MM.1S (cell line): ENCODE data around the gene YDJC.

ENCODE experiments used
- EZH2 ChIP-seq: fragments of 300-600 bp; sonication (generic); optimal IDR thresholded peaks from 2 replicates; pipeline ENCODE3; 2017; ENCODE audit warnings: low read depth, mild to moderate bottlenecking, antibody characterized with exemption, low read length, mixed read lengths
- TF ChIP-seq, protein P1 (sequence below): fragments of 300-600 bp; sonication (generic); IDR thresholded peaks from 2 replicates; pipeline ENCODE4 v1.5.1; 2016; ENCODE audit warnings: antibody characterized with exemption, low read length, mixed read lengths

DNA sequence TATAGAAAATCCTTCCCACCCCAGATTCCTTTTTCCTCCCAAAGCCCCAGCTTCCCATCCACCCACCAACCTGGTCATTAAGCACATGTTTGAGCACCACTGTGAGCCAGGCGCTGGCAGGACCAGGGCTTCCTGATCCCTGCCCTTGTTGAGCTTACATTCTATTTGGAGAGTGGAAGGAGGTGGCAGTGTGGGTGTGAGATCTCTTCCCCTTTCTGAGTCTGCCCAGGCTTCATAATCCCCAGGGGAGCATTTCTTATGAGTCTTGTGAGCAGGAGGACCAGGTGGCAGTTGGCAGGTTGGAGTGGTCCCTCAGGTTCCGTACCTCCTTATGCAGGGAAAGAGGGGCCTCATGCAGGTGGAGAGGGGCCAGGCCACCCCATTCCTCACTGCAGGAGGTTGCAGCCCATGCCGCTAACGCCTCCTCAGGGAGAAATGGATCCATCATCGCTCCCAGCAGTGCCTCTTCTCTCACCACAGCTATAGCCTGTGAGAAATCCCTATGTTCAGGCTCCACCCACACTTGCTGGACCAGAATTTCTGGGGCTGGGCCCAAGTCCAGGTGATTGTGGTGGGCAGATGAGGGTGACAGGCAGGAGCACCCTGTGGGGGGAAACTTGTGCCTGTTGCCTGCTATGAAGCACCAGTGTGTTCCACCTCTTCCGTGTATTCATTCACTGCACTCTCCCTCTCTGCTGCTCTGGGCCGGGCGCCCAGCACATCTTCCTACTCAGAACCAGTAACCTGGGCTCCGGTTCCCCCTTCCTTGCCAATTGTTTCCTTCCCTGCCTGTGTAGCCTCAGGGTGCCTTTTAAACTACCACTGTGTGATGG is 38.8 kb downstream of the YDJC start:
- TF ChIP-seq, protein P1, sequence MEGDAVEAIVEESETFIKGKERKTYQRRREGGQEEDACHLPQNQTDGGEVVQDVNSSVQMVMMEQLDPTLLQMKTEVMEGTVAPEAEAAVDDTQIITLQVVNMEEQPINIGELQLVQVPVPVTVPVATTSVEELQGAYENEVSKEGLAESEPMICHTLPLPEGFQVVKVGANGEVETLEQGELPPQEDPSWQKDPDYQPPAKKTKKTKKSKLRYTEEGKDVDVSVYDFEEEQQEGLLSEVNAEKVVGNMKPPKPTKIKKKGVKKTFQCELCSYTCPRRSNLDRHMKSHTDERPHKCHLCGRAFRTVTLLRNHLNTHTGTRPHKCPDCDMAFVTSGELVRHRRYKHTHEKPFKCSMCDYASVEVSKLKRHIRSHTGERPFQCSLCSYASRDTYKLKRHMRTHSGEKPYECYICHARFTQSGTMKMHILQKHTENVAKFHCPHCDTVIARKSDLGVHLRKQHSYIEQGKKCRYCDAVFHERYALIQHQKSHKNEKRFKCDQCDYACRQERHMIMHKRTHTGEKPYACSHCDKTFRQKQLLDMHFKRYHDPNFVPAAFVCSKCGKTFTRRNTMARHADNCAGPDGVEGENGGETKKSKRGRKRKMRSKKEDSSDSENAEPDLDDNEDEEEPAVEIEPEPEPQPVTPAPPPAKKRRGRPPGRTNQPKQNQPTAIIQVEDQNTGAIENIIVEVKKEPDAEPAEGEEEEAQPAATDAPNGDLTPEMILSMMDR: no peak
- no peak for TF ChIP-seq EZH2
